HUES64 (cell line): ENCODE measurements around the gene MT1E. TPM values are rescaled to one million over a fixed set of nuclear protein-coding genes. Genes with fewer than 3 reads are reported as not detected.
"Not testable (repeated sequence)": the region's sequence is repeated elsewhere in the genome, so short reads cannot be mapped to it uniquely, and the experiment has no call there.

Source experiments
- H3K27ac ChIP-seq: 2 replicates; pipeline ENCODE4 v1.7.0; 2013; ENCODE audit warnings: low read depth, low read length, inconsistent platforms
- H3K27me3 ChIP-seq: 2 replicates; pipeline ENCODE4 v1.6.1; 2013; ENCODE audit warnings: mild to moderate bottlenecking, low read length; ENCODE audit not compliant: insufficient read depth
- H3K36me3 ChIP-seq: 2 replicates; pipeline ENCODE4 v1.6.1; 2013; ENCODE audit warnings: mild to moderate bottlenecking, low read length; ENCODE audit not compliant: insufficient read depth
- H3K4me1 ChIP-seq: 2 replicates; pipeline ENCODE4 v1.6.1; 2013; ENCODE audit warnings: mild to moderate bottlenecking, low read length, moderate library complexity; ENCODE audit not compliant: insufficient read depth
- H3K4me3 ChIP-seq: 2 replicates; pipeline ENCODE4 v1.5.1; 2013; ENCODE audit warnings: mild to moderate bottlenecking, low read length, moderate library complexity
- H3K9ac ChIP-seq: 2 replicates; pipeline ENCODE4 v1.6.1; 2013; ENCODE audit warnings: mild to moderate bottlenecking, low read depth, low read length
- H3K9me3 ChIP-seq: 2 replicates; pipeline ENCODE4 v1.6.1; 2013; ENCODE audit warnings: low read depth, low read length; ENCODE audit not compliant: insufficient read depth
- WGBS: fragments of 150-250, 120-280 bp; methylation state at CpG from one replicate; pipeline ENCODE4 v1.1.7; 2013; ENCODE audit warnings: missing lambda C conversion rate; 5-methylcytosine and 5-hydroxymethylcytosine counted together
- polyA plus RNA-seq, 2 experiments: library from polyadenylated mRNA; stranded (reverse); fragments of 50-300 nt; gene quantifications; one replicate each; pipeline ENCODE4 v1.2.3, GENCODE V29; 2013

Gene MT1E
- polyA plus RNA-seq (2013, experiment 1 of 2): 13.2 TPM
- 20.7 TPM for polyA plus RNA-seq (2013, experiment 2 of 2)

- Histone ChIP-seq H3K9me3 (no peaks in the 10 kb centered on the region), H3K27ac (no peak within 1 kb of the TSS), H3K4me1 (peaks cover 27% of the 10 kb centered on the region), H3K4me3 (peak within 1 kb of the TSS; percentile 50), H3K36me3 (no peaks in the 10 kb centered on the region), H3K27me3 (peaks cover 97% of the 10 kb centered on the region), H3K9ac (no peak within 1 kb of the TSS)
- WGBS: 4% methylated on average over 62 of the region's 62 CpGs
Observed at GRCh38 chr16:56625140-56625942, at the start of gene MT1E. Gene MT1E (plus strand): TSS chr16:56625781. CDS start chr16:56625852, 71 bp downstream.

- no peak overlapping the region for H3K9ac ChIP-seq
- H3K4me1 ChIP-seq: no peaks in the 10 kb centered on the region
- H3K9me3 ChIP-seq: no peaks in the 10 kb centered on the region
- H3K27me3 ChIP-seq: peaks cover 3% of the 10 kb centered on the region; the same call in 1 of the 2 replicates
- WGBS: 40% methylated on average over 8 of the region's 8 CpGs
- H3K4me3 ChIP-seq: no peak overlapping the region
- H3K27ac ChIP-seq: no peak overlapping the region
- H3K36me3 ChIP-seq: no peaks in the 10 kb centered on the region
Observed at GRCh38 chr16:56576585-56577299, 48.8 kb upstream of the MT1E start.

- WGBS: 82% methylated on average over 4 of the region's 4 CpGs
- no peaks in the 10 kb centered on the region for H3K9me3 ChIP-seq
- no peaks in the 10 kb centered on the region for H3K4me1 ChIP-seq
Observed at GRCh38 chr16:56577300-56577625, 48.3 kb upstream of the MT1E start.

GRCh38 chr16:56580391-56581048, 45.1 kb upstream of the MT1E start:
- no peaks in the 10 kb centered on the region for H3K36me3 ChIP-seq
- H3K4me3 ChIP-seq: no peak overlapping the region
- H3K9me3 ChIP-seq: no peaks in the 10 kb centered on the region
- H3K4me1 ChIP-seq: no peaks in the 10 kb centered on the region
- peaks cover 16% of the 10 kb centered on the region; the same call in 1 of the 2 replicates for H3K27me3 ChIP-seq
- 89% methylated on average over 6 of the region's 6 CpGs for WGBS
- H3K27ac ChIP-seq: no peak overlapping the region
- no peak overlapping the region for H3K9ac ChIP-seq

More at GRCh38 chr16:56577300-56577625, 48.3 kb upstream of the MT1E start:
- Histone ChIP-seq H3K4me3 (no peak overlapping the region), H3K27ac (no peak overlapping the region), H3K36me3 (no peaks in the 10 kb centered on the region), H3K27me3 (peaks cover 4% of the 10 kb centered on the region; the same call in 1 of the 2 replicates), H3K9ac (no peak overlapping the region)

- not testable (repeated sequence) for H3K27ac ChIP-seq, H3K9me3 ChIP-seq, H3K9ac ChIP-seq, H3K4me3 ChIP-seq, H3K36me3 ChIP-seq, H3K4me1 ChIP-seq
- 97% methylated on average over 2 of the region's 2 CpGs for WGBS
- H3K27me3 ChIP-seq: peaks cover 38% of the 10 kb centered on the region
Observed at GRCh38 chr16:56582911-56583310, 42.7 kb upstream of the MT1E start.

- Histone ChIP-seq H3K27me3 (peaks cover 45% of the 10 kb centered on the region), H3K36me3 (no peaks in the 10 kb centered on the region), H3K9ac (no peak overlapping the region), H3K9me3 (no peaks in the 10 kb centered on the region), H3K27ac (no peak overlapping the region), H3K4me3 (no peak overlapping the region), H3K4me1 (no peaks in the 10 kb centered on the region)
- 85% methylated on average over 11 of the region's 11 CpGs for WGBS
Observed at GRCh38 chr16:56583351-56584168, 42.0 kb upstream of the MT1E start.

- 0 out of 2 replicates have a peak, but pooled peaks cover 2% of the 10 kb centered on the region for H3K4me1 ChIP-seq
- no peaks in the 10 kb centered on the region for H3K36me3 ChIP-seq
- H3K27ac ChIP-seq: no peak overlapping the region
- WGBS: 87% methylated on average over 11 of the region's 11 CpGs
- peaks cover 52% of the 10 kb centered on the region for H3K27me3 ChIP-seq
- no peak overlapping the region for H3K4me3 ChIP-seq
- H3K9ac ChIP-seq: no peak overlapping the region
- no peaks in the 10 kb centered on the region for H3K9me3 ChIP-seq
Observed at GRCh38 chr16:56584276-56584675, 41.3 kb upstream of the MT1E start.

- peaks cover 84% of the 10 kb centered on the region for H3K27me3 ChIP-seq
- 0 out of 2 replicates have a peak, but pooled peaks cover 7% of the 10 kb centered on the region for H3K4me1 ChIP-seq
- no peaks in the 10 kb centered on the region for H3K36me3 ChIP-seq
- H3K9me3 ChIP-seq: no peaks in the 10 kb centered on the region
- peak overlapping the region; percentile 41 for H3K4me3 ChIP-seq
- WGBS: 44% methylated on average over 9 of the region's 9 CpGs
- H3K27ac ChIP-seq: no peak overlapping the region
- no peak overlapping the region for H3K9ac ChIP-seq
Observed at GRCh38 chr16:56588781-56589140, 36.8 kb upstream of the MT1E start.

- Histone ChIP-seq H3K9me3 (no peaks in the 10 kb centered on the region), H3K9ac (no peak within 1 kb of the TSS), H3K36me3 (no peaks in the 10 kb centered on the region), H3K27ac (no peak within 1 kb of the TSS), H3K4me1 (0 out of 2 replicates have a peak, but pooled peaks cover 7% of the 10 kb centered on the region), H3K27me3 (peaks cover 84% of the 10 kb centered on the region), H3K4me3 (peak within 1 kb of the TSS; percentile 41)
- 6% methylated on average over 87 of the region's 87 CpGs for WGBS
Observed at GRCh38 chr16:56589141-56590039, 36.2 kb upstream of the MT1E start, which contains the start of gene MT3. Gene MT3 (plus strand): TSS chr16:56589528. CDS start chr16:56589591, 63 bp downstream.
